Activated CD4-positive, alpha-beta T cell treated with anti-CD3 and anti-CD28 coated beads, Interleukin-2, amount 50 U/mL, for 4 hours (primary cell): Measurements from ENCODE around the gene POLA1.

Source experiments
- DNase-seq, 2 experiments: peaks; one replicate each; pipeline ENCODE4 v3.0.0-alpha.2; 2020

POLA1 gene

GRCh38 chrX:24877854-24878650 is 184.3 kb downstream of the POLA1 start:
- no peak for DNase-seq

- DNase-seq = no peak
Observed at GRCh38 chrX:24879679-24880078, 186.0 kb downstream of the POLA1 start.

- DNase-seq = no peak
Observed at GRCh38 chrX:24886916-24887315, 193.2 kb downstream of the POLA1 start.

- DNase-seq = no peak
Observed at GRCh38 chrX:24890677-24891076, 197.0 kb downstream of the POLA1 start.

- DNase-seq = no peak
Observed at GRCh38 chrX:24899391-24899790, 205.7 kb downstream of the POLA1 start.

- DNase-seq = no peak
Observed at GRCh38 chrX:24900234-24900633, 206.5 kb downstream of the POLA1 start.

- no peak for DNase-seq
Observed at GRCh38 chrX:24902806-24903205, 209.1 kb downstream of the POLA1 start.

GRCh38 chrX:24918715-24919114 is 225.0 kb downstream of the POLA1 start:
- DNase-seq = no peak

GRCh38 chrX:24920769-24921168 is 227.1 kb downstream of the POLA1 start:
- no peak for DNase-seq

- no peak for DNase-seq
Observed at GRCh38 chrX:24925430-24925829, 231.7 kb downstream of the POLA1 start.

- DNase-seq = no peak
Observed at GRCh38 chrX:24927372-24927771, 233.7 kb downstream of the POLA1 start.

GRCh38 chrX:24928114-24928513 is 234.4 kb downstream of the POLA1 start:
- no peak for DNase-seq

- no peak for DNase-seq
Observed at GRCh38 chrX:24934279-24934678, 240.6 kb downstream of the POLA1 start.

GRCh38 chrX:24945009-24945408 is 251.3 kb downstream of the POLA1 start:
- DNase-seq = no peak

GRCh38 chrX:24946369-24946768 is 252.7 kb downstream of the POLA1 start:
- DNase-seq = no peak

- DNase-seq = no peak
Observed at GRCh38 chrX:24954732-24955131, 261.0 kb downstream of the POLA1 start.

- DNase-seq = no peak
Observed at GRCh38 chrX:24955372-24955930, 261.7 kb downstream of the POLA1 start.

GRCh38 chrX:24956828-24957227 is 263.1 kb downstream of the POLA1 start:
- DNase-seq = no peak

- no peak for DNase-seq
Observed at GRCh38 chrX:24961809-24962208, 268.1 kb downstream of the POLA1 start.

GRCh38 chrX:24963823-24964222 is 270.1 kb downstream of the POLA1 start:
- DNase-seq = no peak

- no peak for DNase-seq
Observed at GRCh38 chrX:24965372-24965771, 271.7 kb downstream of the POLA1 start.

- no peak for DNase-seq
Observed at GRCh38 chrX:24969812-24970211, 276.1 kb downstream of the POLA1 start.

- no peak for DNase-seq
Observed at GRCh38 chrX:24979081-24979480, 285.4 kb downstream of the POLA1 start.

GRCh38 chrX:24981030-24981429 is 287.3 kb downstream of the POLA1 start:
- no peak for DNase-seq
